HG02870 (cell line): ENCODE measurements around the gene GBX1.

Source experiments
- ATAC-seq: cut with Tn5 transposase; IDR thresholded peaks from one replicate; pipeline ENCODE4 v1.9.1; 2021; ENCODE audit warnings: mild to moderate bottlenecking, moderate library complexity; ENCODE audit not compliant: unreplicated experiment

The GBX1 gene

GRCh38 chr7:151194188-151194587, 26.7 kb upstream of the GBX1 start:
- no peak for ATAC-seq

GRCh38 chr7:151193203-151193978, 25.9 kb upstream of the GBX1 start:
- ATAC-seq, result no peak

GRCh38 chr7:151192002-151192539, 24.6 kb upstream of the GBX1 start:
- ATAC-seq, result no peak

- no peak for ATAC-seq
Observed at GRCh38 chr7:151191544-151191943, 24.1 kb upstream of the GBX1 start.

- no peak for ATAC-seq
Observed at GRCh38 chr7:151189038-151189437, 21.5 kb upstream of the GBX1 start.

- ATAC-seq, result no peak
Observed at GRCh38 chr7:151188252-151188542, 20.7 kb upstream of the GBX1 start.

GRCh38 chr7:151187409-151188251, 20.1 kb upstream of the GBX1 start:
- no peak for ATAC-seq

GRCh38 chr7:151186640-151187408, 19.3 kb upstream of the GBX1 start, which contains the start of gene ASB10:
TSS of gene ASB10 (minus strand) at chr7:151187250. CDS start at chr7:151187130, 120 bp downstream.
- ATAC-seq, result no peak

- ATAC-seq, result no peak
Observed at GRCh38 chr7:151185762-151186639, 18.5 kb upstream of the GBX1 start.

GRCh38 chr7:151181011-151181431, 13.5 kb upstream of the GBX1 start:
- ATAC-seq, result no peak

GRCh38 chr7:151179946-151180345, 12.5 kb upstream of the GBX1 start:
- ATAC-seq, result no peak

GRCh38 chr7:151179287-151179860, 11.9 kb upstream of the GBX1 start:
- no peak for ATAC-seq

GRCh38 chr7:151178831-151179230, 11.3 kb upstream of the GBX1 start:
- no peak for ATAC-seq

- no peak for ATAC-seq
Observed at GRCh38 chr7:151178236-151178635, 10.7 kb upstream of the GBX1 start.

- no peak for ATAC-seq
Observed at GRCh38 chr7:151177310-151177709, 9.8 kb upstream of the GBX1 start.

GRCh38 chr7:151176401-151176800, 8.9 kb upstream of the GBX1 start:
- no peak for ATAC-seq

GRCh38 chr7:151175793-151176311, 8.4 kb upstream of the GBX1 start:
- ATAC-seq, result no peak

GRCh38 chr7:151175047-151175792, 7.7 kb upstream of the GBX1 start:
- ATAC-seq, result no peak
